ENCODE data around the gene C1QTNF9B.
A peak's percentile ranks its signal among the peaks of the same experiment; 100 is the strongest.
"Not testable (repeated sequence)": the region's sequence is repeated elsewhere in the genome, so short reads cannot be mapped to it uniquely, and the experiment has no call there.

C1QTNF9B gene

DNA sequence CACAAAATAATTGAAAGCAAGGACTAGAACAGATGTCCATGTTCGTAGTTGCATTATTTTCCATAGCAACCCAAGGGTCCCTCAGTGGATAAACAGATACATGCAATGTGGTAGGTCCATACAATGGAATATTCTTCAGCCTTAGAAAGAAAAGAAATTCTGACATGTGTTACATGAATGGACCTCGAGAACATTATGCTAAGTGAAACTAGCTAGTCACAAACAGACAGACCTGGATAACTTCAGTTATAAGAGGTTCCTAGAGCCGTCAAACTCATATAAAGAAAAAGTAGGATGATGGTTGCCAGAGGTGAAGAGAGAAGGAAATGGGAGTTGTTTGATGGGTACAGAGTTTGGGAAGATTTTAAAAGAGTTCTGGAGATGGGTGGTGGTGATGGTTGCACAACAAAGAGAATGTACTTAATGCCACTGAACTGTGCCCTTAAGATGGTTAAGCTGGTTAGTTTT is at the start of gene C1QTNF9B:
Gene C1QTNF9B (minus strand): TSS at position 51 of the 468 bp plus-strand sequence.
- DNase-seq, result not testable (repeated sequence)

DNA sequence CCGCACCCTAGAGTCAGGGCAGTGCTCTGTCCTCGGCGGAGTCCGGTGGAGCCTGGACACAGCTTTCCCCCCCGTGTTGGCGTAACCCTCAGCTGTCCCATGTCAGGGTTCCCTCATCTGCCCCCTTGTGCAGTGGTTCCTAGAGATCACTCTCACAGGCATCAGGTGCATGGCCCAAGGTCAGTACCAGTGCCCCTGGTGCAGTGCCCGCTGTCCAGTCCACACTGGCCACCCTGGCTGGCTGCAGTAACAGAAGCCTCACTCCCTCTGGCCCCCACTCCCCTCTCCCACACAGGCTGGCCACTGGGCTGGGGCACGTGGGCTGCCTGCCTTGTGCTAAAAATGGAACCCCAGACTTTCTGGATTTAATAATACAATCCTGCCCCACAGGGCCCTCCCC is 49.6 kb upstream of the C1QTNF9B start:
- DNase-seq, result no peak

DNA sequence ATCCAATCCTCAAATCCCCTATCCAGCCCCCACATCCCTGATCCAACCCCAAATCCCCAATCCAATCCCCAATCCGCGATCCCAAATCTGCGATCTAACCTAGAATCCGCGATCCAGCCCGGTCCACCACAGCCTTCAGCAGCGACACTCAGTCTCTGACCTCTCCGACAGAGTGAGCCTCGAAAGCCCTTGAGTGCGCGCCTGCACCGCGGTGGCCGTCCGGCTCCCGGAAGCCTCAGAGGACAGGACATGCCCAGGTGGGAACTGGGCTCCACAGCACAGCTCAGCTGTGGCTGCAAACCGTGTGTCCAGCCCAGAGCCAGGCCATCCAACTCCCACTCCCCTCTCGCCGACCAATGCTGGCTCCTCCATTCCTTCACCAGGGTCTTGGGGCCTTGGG is 48.8 kb upstream of the C1QTNF9B start:
- no peak for DNase-seq

GRCh38 chr13:23945612-23946011 is 48.3 kb upstream of the C1QTNF9B start:
- no peak for DNase-seq

GRCh38 chr13:23941211-23941610 is 43.9 kb upstream of the C1QTNF9B start:
- DNase-seq, result no peak

- DNase-seq, result not testable (repeated sequence)
Observed at GRCh38 chr13:23939666-23940065, 42.4 kb upstream of the C1QTNF9B start.

DNA sequence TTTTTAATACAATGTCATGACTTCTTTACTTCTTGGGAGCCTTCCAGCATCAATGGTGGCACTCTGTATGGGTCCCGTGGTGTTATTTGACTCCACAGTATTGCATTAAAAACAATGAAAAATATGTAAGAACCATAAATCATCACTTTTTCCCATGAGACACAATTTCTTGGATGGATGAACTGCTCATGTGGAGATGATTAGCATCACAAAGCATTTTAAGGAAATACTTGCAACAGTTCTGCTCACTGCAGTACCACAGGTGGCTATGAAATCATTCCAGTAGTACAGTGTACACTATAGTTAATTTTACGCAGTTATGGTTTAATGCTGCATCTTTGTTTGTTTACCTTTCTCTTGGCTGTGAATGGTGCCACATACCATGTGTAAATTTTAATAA is 37.2 kb upstream of the C1QTNF9B start:
- DNase-seq, result no peak

DNA sequence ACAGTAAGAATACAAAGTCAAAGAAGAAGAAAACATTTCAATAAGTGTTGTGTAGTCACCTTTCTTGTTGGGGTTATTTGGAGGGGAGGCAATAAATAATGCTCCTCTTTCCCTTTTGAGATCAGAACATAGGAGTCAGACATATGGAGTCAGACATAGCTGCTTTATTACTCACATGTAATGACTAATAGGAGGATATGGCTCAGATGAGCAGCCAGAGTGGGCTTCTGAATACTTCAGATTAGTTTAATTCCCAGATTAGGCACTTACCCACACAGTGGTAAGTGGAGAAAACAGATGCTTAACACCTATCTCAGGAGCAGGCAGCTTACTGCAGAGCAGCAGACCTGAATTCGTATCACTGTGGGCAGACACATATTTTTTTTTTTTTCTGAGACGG is 31.7 kb upstream of the C1QTNF9B start:
- no peak for DNase-seq

DNA sequence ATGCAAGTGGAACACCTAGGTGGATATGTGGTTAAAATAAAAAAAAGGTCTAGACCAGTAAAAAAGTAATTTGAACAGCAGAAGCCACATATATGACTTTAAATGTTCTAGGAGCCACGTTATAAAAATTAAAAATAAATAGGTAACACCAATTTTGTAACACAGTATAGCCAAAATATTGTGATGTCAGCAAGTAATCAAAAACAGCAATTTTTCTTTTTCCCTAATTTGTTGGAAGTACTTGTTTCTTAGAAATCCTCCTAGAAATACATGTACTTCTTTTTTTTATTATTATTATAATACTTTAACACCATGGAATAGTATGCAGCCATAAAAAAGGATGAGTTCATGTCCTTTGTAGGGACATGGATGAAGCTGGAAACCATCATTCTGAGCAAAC is 25.7 kb upstream of the C1QTNF9B start:
- DNase-seq, result no peak

DNA sequence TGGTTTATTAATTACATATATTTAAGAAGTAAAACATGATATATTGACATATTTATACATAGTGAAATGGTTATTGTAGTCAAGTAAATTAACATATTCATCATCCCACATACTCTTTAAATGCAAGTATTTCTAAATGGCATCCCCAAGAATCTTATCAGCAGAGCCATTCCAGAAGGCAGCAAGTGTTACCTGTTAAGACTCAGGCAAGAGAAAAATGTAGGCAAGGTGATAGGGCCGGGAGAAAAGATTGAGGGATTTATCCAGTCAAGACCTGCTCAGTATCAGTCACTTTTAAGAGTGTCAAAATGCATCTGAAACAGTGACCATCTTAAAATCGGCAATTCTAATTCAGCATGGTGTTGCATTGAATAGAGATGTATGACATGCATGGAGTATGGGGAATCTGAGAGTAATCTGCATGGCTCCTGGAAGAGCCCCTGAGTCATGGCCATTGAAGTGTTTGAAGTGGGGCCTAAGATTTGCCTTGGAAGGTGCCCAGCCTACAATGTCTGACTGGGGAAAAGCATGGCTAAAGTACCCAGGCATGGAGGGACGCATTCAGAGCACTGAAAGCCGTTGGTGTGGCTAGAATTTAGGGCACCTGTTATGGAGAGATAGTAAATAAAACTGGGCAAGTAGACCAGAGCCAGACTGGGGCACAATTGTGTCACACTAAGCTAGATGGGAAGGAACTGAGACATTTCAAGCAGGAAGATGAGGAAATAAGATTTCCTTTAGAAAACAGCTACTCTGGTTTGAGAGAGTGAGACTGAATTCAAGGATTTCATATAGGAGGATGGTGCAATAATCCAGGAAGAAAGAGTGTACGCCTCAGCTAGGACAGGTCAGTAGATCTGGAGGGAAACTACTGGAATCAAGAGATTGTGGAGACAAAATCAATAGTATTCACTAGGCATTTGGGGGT is 25.0 kb upstream of the C1QTNF9B start:
- DNase-seq, result no peak

DNA sequence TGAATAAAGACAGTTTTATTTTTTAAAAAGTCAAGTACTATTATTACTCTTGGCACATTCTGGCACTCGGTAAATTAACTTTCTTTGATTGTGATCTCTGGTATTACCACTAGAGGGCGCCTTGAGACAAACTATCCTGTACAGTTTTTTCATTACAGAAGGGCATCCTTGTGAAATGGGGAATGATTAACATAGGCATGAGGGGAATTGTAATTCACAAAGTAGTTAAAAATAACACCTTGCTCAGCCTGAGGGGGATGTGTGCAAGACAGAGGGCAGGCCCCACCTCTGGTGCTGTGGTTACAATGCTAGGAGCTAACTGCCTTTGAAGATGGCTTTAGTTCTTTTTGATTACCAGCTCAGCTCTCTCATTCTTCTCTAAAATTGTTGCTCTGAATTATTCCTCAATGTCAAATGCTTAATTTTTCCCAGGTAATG is 24.2 kb upstream of the C1QTNF9B start:
- DNase-seq, result peak in 8 of 56 donors; percentile 2 to 32 (median 15)

DNA sequence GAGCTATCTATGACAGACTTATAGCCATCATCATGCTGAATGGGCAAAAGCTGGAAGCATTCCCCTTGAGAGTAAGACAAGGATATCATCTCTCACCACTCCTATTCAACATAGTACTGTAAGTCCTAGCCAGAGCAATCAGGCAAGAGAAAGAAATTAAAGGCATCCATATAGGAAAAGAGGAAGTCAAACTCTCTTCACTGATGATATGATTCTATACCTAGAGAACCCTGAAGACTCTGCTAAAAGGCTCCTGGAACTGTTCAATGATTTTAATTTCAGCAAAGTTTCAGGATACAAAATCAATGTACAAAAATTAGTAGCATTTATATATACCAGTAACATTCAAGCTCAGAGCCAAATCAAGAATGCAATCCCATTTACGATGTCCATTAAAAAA is 21.7 kb upstream of the C1QTNF9B start:
- no peak for DNase-seq

DNA sequence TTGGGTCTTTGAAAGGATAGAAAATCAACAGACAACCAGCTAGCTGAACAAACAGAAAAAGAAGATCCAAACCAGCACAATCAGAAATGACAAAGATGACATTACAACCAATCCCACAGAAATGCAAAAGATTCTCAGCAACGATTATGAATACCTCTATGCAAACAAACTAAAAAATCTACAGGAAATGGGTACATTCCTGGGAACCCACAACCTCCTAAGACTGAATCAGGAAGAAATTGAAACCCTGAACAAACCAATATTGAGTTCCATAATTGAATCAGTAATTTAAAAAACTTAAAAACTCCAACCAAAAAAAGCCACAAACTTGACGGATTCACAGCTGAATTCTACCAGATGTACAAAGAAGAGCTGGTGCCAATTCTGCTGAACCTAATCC is 20.9 kb upstream of the C1QTNF9B start:
- no peak for DNase-seq

DNA sequence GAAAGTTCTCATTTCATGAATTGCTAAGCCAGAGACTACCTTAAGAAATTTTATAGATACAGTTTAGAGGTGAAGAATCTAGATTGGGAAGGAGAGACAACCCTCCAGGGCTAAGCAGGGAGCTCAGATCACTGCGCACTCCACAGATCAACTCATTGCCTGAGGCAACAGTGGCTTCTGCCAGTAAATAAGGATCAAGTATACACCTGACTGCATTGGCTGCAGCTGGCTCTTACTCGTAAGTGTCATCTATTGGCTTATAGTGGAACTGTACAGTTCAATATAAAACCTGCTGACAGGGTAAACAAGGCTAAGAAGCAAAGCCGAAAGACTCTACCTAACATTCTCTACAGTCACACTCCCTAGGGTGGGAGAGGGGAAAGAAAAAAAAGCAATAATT is 18.0 kb upstream of the C1QTNF9B start:
- no peak for DNase-seq

GRCh38 chr13:23912469-23912868 is 15.2 kb upstream of the C1QTNF9B start:
- no peak for DNase-seq

DNA sequence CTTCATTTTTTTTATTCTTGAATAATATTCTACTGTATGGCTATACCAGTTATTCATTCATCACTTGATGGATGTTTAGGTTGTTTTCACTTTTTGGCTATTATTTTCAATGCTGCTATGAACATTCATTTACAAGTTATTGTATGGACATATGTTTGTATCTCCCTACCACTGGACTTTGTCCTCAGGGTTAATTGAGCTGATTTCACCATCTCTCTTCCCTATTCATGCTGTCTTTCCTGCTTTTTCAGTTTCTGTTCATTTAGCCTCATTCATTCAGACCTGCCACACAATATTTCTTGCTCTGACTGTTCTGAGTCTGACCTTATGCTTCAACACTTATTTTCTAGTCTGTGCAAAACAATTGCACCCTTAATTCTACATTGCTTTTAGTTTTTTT is 12.3 kb upstream of the C1QTNF9B start:
- DNase-seq, result no peak

DNA sequence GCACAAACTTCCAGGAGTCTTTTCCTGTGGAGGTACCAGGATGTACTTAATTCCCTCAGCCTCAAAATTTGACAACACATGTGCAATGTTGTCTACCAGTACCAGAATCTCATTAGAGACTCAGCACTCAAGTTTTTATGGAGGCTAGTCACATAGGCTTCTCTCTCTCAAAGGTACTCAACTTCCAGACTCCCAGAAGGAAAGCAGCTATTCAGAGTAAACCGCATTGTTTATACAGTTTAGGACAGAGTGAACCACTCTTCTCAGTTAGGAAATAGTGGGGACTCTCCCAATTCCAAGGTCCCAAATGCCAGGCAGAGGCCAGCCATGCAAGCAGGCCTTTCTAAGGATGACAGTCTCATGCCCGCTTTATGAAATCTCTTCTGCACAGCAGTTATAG is 8.5 kb upstream of the C1QTNF9B start:
- DNase-seq, result no peak

DNA sequence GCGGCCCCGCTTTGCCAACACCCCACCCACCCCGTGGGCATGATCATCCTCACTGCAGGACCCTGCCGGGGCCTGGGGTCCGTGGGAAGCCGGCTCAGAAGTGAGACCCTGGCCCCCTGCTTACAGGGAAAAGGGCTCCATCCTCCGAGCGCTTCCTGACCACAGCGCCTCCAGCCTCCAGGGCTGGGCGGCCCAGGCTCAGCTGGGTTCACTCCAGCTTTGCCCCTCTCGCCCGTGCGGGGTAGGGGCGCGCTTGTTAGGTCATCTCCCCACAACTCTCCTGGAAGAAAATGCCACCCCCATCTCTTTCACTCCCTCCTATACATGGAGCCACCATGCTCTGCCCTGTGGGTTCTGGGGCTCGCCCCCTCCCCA is 6.6 kb upstream of the C1QTNF9B start:
- no peak for DNase-seq

DNA sequence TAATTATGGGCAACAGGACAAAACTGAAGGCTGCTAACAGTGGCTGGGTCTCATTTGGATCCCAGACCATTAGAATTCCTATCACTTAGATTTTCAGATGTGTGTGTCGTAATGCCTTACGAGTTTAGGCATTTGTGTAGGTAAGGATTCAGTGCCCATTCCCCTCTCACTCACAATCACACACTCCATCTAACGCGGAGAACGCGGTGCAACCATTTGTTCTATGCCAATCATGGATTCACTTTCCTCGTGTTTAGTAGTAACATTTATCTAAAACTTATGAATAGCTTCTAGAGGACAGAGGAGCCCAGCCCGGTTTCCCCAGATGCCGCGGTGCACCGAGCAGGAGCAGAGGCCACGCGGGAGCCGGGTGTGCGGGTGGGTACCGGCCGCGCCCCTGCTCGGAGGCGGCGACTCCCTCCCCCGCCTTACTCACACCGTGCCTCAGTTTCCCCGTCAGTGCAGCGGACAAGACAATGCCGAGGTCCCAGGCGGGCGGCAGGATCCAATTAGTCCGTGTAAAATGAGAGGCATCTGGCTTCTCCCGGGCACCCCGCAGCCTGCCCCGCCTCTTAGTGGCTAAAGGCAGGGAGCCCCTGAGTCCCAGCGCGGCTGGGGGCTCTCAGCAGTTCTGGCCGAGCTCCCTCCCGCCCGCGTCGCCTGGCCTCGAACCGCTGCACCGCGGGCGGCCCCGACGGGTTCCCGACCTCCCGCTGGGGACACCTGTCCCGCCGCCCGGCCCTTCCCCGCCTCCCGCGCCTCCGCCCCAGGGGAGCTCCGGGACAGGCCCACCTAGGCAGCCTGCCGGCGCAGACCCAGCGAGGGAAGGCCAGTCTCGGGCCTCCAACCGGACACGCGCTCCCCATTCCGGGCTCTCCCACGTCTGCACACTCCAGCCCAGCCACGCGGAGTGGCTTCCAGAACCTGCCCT is 5.9 kb upstream of the C1QTNF9B start:
- no peak for DNase-seq

GRCh38 chr13:23901365-23901764 is 4.1 kb upstream of the C1QTNF9B start:
- no peak for DNase-seq

DNA sequence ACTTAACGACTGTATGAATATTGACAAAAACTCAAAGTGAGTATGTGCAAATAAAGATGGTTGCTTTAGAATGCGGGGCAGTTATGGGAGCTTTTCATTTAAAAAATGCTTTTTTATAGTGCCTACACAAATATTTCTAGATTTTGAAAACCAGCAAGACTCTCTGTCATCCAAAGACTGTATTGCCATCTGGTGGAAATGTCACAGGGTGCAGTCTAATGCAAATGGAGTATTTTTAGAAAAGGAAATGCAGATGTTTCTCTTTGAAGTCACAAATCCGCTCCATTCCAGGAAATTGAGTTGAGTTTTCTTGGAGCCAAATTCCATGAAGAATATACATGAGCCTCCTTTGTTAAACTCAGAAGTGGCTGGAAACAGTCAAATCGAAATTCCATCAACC is 2.3 kb upstream of the C1QTNF9B start:
- DNase-seq, result peak in 6 of 56 donors; percentile 15 to 55 (median 26)

GRCh38 chr13:23898101-23898500 is 799 bp upstream of the C1QTNF9B start:
- DNase-seq, result no peak
